AG04450 (cell line): Measurements from ENCODE around the gene ERN1. TPM values are rescaled to one million over a fixed set of nuclear protein-coding genes. Genes with fewer than 3 reads are reported as not detected.
A peak's percentile ranks its signal among the peaks of the same experiment; 100 is the strongest.

Experiments
- CTCF ChIA-PET: fragments of 300-600, 350-600 bp; formaldehyde crosslinking; extraction: SDS; loops from one replicate; lab custom pipeline; 2022; ENCODE audit warnings: antibody characterized with exemption, inconsistent platforms; lab: Charles Lee
- POLR2A ChIA-PET: fragments of 350-600 bp; formaldehyde crosslinking; extraction: SDS; loops from one replicate; lab custom pipeline; 2021; ENCODE audit warnings: antibody characterized with exemption, inconsistent platforms; lab: Yijun Ruan, JAX
- DNase-seq: peaks from one replicate; pipeline ENCODE4 v3.0.0-alpha.2; 2011; ENCODE audit warnings: low read depth, low spot score
- H3K27ac ChIP-seq: one replicate; pipeline ENCODE4 v1.5.1; 2012; ENCODE audit warnings: low read depth, low read length, control low read depth
- H3K27me3 ChIP-seq: one replicate; pipeline ENCODE4 v1.6.0; 2012; ENCODE audit warnings: low read length; ENCODE audit not compliant: control insufficient read depth, insufficient read depth
- H3K4me3 ChIP-seq: 2 replicates; pipeline ENCODE4 v1.5.1; 2011; ENCODE audit warnings: mild to moderate bottlenecking, low read depth, low read length, control low read depth
- H3K9me3 ChIP-seq: 2 replicates; pipeline ENCODE4 v1.5.1; 2012; ENCODE audit warnings: low read length; ENCODE audit not compliant: control insufficient read depth, insufficient read depth
- CTCF ChIP-seq: IDR thresholded peaks from 2 replicates; pipeline ENCODE4 v1.5.1; 2011; ENCODE audit warnings: low read depth, low read length, control low read depth, inconsistent platforms
- polyA plus RNA-seq: library from polyadenylated mRNA; depleted of rRNA; stranded (reverse); fragments of >200 nt; gene quantifications from 2 replicates; pipeline ENCODE4 v1.2.3, GENCODE V29; 2011

ERN1 gene
- polyA plus RNA-seq, 1 experiment: 4.7 TPM

GRCh38 chr17:64176556-64176955, 46.6 kb upstream of the ERN1 start:
- POLR2A ChIA-PET: no interaction called here
- Histone ChIP-seq H3K27ac (no peak overlapping the region), H3K9me3 (no peaks in the 10 kb centered on the region), H3K27me3 (no peaks in the 10 kb centered on the region), H3K4me3 (no peak overlapping the region)
- no peak for TF ChIP-seq CTCF
- DNase-seq: no peak
- CTCF ChIA-PET: interaction anchor here (2.3 kb wide), 1 partner anchor 105 kb away, joined by 5 read pairs; no protein-coding TSS in a partner anchor

- CTCF ChIA-PET: interaction anchor here (2.3 kb wide), 1 partner anchor 107 kb away, joined by 5 read pairs; no protein-coding TSS in a partner anchor
- Histone ChIP-seq H3K9me3 (no peaks in the 10 kb centered on the region), H3K27me3 (no peaks in the 10 kb centered on the region), H3K4me3 (no peak overlapping the region), H3K27ac (peak overlapping the region; percentile 31)
- no peak for TF ChIP-seq CTCF
- POLR2A ChIA-PET: interaction anchor here (0.6 kb wide), 1 partner anchor 83 kb away, joined by 5 read pairs; no protein-coding TSS in a partner anchor
- DNase-seq: no peak
Measured at GRCh38 chr17:64174686-64175456, 44.9 kb upstream of the ERN1 start.

- Histone ChIP-seq H3K27me3 (no peaks in the 10 kb centered on the region), H3K27ac (no peak overlapping the region), H3K4me3 (no peak overlapping the region), H3K9me3 (no peaks in the 10 kb centered on the region)
- CTCF ChIA-PET: no interaction called here
- DNase-seq: no peak
- TF ChIP-seq CTCF: no peak
- POLR2A ChIA-PET: no interaction called here
Measured at GRCh38 chr17:64173646-64174045, 43.7 kb upstream of the ERN1 start.

GRCh38 chr17:64172510-64172909, 42.6 kb upstream of the ERN1 start:
- no peak for DNase-seq
- Histone ChIP-seq H3K4me3 (no peak overlapping the region), H3K9me3 (no peaks in the 10 kb centered on the region), H3K27ac (no peak overlapping the region), H3K27me3 (no peaks in the 10 kb centered on the region)
- no peak for TF ChIP-seq CTCF
- POLR2A ChIA-PET: no interaction called here
- CTCF ChIA-PET: no interaction called here

GRCh38 chr17:64171041-64171440, 41.1 kb upstream of the ERN1 start:
- ChIA-PET POLR2A (no interaction called here), CTCF (no interaction called here)
- no peaks in the 10 kb centered on the region for H3K27me3 ChIP-seq
- no peak for DNase-seq
- no peaks in the 10 kb centered on the region for H3K9me3 ChIP-seq
- H3K4me3 ChIP-seq: no peak overlapping the region
- no peak for TF ChIP-seq CTCF
- no peak overlapping the region for H3K27ac ChIP-seq
